ENCODE data around the gene LGALS13.

- TF ChIP-seq CTCF (IDR thresholded peaks at IDR 0.05; ENCODE audit: low read depth, low read length) (no peak), POLR2A (IDR thresholded peaks at IDR 0.05; ENCODE audit: extremely low read depth, insufficient read length) (no peak), MAX (IDR thresholded peaks at IDR 0.05; ENCODE audit: low read depth, low read length) (no peak)
These were observed 46.4 kb upstream of the LGALS13 start for GRCh38 chr19:39555883-39556282.
